Ramos (cell line): ENCODE data around the gene MAST1.
"Not testable (repeated sequence)": the region's sequence is repeated elsewhere in the genome, so short reads cannot be mapped to it uniquely, and the experiment has no call there.

ENCODE experiments used
- in situ Hi-C: fragments of 300-500 bp; cut with MboI; formaldehyde crosslinking; loops from one replicate; pipeline ENCODE4 v1.14.3; 2022; ENCODE audit warnings: low sequenced_read_pairs; ENCODE audit not compliant: unreplicated experiment

Gene MAST1

DNA sequence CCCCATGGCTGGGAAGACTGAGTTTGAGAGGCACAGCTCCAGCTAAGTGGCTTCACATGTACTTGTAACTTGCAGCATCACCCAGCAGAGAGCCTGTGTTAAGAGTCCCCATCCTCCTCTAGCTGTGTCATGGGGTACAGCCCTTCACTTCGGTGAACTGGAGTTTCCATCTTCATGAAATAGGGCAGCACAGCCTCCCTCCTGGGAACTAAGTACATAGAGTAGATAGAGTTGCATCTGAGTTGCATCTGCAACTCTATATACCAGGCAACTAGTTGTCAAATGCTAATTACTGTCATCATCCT, 37.9 kb upstream of the MAST1 start:
- in situ Hi-C loops: no loop called here

DNA sequence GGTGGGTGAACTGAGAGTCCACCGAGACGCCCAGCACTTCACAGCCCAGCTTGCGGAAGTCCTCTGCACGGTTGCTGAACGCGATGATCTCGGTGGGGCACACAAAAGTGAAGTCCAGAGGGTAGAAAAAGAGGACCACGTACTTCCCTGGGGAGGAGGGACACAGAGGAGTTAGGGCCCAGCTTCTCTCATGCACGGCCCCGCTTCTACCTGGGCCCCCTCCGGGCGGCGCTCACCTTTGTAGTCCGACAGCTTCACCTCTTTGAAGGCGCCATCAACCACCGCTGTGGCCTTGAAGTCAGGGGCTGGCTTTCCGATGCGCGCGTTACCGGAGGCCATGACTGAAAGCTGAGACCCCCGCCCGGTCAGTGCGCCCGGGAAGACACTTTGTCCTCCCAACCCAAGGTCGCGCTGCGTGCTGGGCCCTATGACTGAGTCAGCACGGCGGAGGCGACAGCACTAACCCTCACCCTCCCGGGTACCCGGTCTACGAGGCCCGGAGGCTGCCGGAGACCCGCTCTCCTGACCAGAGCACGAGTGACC, 37.3 kb upstream of the MAST1 start:
- in situ Hi-C loops: no loop called here

DNA sequence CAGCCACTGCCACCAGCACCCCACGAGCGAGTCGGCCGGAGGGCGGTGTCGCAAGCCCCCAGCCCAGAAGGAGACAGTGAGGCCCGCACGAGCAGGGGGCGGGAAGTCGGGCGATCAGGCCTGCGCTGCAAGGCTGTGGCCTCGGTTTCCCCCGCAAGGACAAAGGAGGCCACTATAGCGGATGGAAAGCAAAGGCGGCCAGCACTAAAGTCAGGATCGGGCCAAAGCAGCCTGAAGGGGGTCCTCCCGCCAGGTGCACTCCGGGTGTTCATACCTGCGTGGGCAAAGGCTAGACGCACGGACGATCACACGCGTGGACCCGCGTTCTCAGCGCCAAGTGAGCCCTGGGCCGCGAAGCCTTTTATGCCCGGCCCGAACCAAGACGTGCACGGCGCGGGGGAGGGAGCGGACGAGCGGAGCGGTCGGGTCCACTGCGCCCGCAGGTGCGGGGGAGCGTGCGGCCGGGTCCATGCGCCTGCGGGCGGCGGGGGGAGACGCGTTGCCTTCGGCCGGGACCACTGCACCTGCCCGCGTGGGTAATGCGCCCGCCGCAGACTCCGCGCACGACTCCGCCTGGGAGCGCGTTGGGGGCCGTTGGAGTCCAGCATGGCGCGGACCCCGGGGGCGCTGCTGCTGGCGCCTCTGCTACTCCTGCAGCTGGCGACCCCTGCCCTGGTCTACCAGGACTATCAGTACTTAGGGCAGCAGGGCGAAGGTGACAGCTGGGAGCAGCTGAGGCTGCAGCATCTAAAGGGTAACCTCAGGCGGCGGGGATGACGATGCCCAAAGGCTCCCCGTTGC, 36.6 kb upstream of the MAST1 start, which contains the start of the genes PRDX2 and THSD8:
Gene PRDX2, minus strand, starts transcription at position 335 of the 801 bp plus-strand sequence. CDS start 539 bp downstream, outside the sequence.
Gene THSD8, plus strand, starts transcription at position 604 of the 801 bp plus-strand sequence. Its CDS starts 3 bp downstream, at position 607.
- in situ Hi-C loops: no loop called here

DNA sequence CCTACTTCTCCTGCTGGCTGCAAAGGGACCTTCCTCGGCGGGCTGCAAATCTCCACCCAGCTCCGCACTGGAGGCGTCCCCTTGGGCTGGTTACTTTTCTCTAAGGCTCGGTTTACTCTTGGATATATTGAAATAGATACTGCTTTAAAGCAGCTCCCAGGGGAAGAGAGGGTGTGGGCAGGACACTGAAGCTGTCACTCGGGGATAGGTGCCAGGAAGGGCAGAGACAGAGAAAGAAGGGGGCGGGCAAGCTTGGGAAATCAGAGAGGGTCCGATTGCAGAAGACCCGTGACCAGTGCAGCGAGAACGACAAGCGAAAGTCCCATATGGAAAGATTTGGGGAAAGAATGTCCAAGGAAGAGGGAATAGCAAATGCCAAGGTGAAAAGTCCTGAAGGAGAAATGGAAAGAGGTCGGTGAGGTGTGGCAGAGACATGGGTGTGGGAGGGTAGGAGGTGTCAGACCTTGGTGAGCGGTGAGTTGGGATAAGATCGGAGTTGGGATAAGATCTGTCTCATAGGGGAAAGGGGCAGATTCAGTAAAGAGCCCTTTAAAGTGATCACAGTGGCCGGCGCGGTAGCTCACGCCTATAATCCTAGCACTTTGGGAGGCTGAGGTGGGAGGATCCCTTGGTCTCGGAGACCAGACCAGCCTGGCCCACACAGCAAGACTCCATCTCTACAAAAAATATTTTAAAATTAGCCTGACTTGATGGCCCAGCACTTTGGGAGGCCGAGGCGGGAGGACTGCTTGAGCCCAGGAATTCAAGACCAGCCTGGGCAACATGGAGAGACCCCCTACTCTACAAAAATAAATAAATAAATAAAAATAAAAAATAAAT, 35.8 kb upstream of the MAST1 start:
- in situ Hi-C loops: no loop called here

DNA sequence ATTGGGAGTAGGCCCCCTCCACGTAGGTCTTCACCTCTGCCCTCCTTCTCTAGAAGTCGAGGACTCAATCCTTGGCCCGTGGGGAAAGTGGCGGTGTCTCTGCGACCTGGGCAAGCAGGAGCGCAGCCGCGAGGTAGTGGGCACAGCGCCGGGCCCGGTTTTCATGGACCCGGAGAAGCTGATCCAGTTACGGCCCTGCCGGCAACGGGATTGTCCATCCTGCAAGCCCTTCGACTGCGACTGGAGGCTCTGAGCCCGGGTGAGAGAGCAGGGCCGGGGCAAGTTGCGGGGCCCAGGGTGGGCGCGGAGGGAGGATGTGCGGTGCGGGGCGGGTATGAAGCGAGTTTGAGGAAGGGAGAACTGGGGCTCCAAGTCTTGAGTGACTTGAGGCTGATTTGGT, 34.3 kb upstream of the MAST1 start:
- in situ Hi-C loops: no loop called here

DNA sequence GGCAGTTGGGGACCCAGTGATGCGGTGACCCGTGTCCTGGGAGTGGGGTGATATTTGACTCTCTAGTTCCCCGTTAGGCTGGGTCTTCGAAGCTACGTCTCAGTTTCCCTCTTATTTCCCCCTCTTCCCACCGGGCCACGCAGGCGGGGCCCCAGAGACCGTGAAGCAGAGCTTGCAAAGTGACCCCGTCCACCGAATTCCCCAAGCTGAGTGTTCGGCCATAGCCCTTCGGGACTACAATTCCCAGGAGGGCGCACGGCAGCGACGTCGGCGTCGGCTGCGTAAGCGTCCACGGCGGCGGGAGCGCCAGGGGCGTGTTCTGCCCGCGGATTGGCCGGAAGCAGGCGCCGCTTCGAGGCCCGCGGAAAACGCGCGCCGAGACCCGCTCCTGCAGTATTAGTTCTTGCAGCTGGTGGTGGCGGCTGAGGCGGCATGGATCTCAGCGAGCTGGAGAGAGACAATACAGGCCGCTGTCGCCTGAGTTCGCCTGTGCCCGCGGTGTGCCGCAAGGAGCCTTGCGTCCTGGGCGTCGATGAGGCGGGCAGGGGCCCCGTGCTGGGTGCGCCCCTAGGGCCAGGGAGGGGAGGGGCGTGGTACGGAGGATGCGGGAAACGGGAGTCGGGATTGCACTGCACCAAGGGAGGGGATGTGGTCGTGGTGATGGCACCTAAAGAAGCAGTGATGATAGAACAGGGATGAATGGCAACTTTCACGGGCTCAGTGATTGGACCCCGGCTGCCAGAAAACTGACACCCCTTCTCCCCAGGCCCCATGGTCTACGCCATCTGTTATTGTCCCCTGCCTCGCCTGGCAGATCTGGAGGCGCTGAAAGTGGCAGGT, 31.9 kb upstream of the MAST1 start, which contains the start of gene RNASEH2A:
Gene RNASEH2A, plus strand, starts transcription at position 343 of the 840 bp plus-strand sequence. Its CDS starts 90 bp downstream, at position 433.
- in situ Hi-C loops: no loop called here

DNA sequence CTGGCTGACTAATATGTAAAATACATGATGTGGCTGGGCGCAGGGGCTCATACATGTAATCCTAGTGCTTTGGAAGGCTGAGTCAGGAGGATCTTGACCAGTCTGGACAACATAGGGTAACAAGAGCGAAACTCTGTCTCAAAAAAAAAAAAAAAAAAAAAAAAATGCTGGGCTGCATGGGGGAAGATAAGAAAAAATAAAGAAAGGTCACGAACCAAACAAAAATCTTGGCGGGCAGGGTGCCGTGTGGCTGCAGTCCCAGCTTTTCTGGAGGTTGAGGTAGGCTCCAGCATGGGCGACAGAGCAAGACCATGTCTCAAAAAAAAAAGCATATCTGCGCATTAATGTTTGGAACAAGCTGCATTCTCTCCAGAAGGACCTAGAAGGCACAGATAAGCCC, 23.2 kb upstream of the MAST1 start:
- in situ Hi-C loops: no loop called here

DNA sequence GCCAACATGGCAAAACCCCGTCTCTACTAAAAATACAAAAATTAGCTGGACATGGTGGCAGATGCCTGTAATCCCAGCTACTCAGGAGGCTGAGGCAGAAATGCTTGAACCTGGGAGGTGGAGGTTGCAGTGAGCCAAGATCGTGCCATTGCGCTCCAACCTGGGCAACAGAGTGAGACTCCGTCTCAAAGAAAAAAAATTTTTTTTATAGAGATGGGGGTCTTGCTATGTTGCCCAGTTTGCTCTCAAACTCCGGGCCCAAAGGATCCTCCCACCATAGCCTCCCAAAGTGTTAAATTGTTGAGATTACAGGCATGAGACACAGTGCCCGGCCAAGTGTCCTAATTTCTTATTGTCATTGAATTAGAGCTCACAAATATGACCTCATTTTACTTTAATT, 21.1 kb upstream of the MAST1 start:
- in situ Hi-C loops: not testable (repeated sequence)

DNA sequence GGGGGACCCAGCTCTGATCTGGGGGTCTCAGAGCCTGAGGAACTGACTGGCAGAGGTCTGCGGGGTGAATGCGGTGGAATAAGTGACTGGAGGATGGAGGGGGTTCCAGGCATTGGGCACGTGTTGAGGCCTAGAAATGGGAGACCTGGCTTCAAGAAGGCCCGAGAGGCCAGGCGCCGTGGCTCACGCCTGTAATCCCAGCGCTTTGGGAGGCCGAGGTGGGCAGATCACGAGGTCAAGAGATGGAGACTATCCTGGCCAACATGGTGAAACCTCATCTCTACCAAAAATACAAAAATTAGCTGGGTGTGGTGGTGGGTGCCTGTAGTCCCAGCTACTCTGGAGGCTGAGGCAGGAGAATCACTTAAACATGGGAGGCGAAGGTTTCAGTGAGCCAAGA, 20.5 kb upstream of the MAST1 start:
- in situ Hi-C loops: not testable (repeated sequence)

DNA sequence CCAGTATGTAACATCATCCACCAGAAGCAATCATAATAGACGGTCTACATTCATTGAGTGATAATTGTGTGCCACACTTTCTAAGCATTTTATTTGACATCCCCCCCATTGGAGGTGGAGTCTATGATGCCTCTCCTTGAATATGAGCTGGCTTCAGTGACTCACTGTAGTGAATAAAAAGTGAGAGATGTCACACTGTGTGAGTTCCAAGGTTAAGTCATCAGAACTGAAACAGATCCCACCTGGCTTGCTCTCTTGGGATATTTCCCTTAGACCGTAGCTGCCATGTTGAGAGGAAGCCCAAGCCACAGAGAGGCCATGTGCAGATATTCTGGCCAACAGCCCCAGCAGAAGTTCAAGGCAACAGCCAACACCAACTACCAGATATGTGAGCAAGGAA, 16.6 kb upstream of the MAST1 start:
- in situ Hi-C loops: no loop called here

DNA sequence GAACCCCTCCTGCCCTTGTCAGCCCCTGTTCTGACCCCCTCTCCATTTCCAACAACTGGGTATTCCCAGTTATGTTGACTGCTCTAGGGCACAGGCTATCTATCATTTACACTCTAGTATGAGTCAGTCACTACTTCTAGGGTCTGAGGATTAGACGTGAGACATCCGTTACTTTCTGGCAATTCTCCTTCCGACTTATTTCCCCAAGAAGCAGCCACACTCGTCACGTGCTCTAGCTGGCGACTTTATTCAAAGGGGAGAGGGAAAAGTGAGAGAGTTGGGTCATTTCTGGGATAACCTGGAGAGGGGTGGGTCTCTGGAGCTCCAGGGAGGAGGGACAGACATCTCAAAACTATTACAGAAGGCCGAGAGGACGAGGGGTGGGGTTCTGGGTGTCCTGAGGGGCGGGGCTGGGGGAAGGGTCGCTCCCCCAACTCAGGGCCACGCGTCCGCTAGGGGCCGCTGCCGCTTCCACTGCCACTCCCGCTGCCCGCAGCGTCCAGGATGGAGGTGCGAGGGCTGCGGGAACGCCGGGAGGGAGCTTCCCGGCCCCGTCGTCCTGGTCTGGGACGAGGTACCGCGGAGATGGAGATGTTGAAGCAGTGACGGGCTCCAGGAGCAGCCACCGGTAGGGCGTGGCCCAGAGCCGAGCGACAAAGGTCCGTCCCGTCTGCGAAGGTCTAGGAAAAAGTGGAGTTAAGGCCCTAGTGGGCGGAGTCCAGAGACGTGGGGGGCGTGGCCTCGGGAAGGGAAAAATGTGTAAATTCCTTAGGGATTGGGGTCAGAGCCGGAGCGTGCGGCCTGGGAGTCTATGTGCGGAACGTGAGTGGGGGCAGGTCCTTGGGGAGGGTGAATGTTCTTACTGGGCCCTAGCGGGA, 12.8 kb upstream of the MAST1 start:
- in situ Hi-C loops: no loop called here

DNA sequence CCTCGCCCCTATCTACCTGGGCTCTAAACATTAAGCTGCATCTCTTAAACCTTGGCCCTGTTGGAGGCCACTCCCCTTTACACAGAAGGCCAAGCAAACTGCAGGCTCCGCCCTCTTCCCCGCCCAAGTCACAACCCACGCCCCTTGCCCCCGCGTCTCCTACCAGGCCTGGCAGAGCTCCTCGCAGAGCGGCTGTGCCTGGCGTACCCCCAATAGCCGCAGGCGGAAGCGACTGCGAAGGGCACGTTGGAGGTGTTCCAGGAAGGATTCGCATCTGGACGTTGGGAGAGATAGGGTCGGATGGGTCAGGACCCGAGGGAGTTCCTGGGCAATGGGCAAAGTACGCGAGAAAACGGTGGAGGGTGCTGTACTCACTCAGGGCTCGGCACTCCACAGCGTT, 9.8 kb upstream of the MAST1 start:
- in situ Hi-C loops: no loop called here

DNA sequence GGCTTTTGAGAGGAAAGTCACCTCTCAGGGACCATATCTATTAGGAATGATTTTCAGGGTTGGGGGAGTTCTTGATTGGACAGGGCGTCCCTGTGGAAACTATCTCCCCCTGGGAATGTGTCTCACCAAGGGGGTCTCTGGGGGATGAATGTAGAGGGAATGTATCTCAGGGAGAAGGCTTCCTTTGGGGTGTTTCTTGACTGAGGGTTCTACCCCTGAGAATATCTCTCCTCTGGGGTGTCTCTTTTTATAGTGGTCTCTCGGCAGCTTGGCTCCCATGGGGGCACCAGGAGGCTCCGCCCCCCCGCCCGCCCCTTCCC, 4.9 kb upstream of the MAST1 start:
- in situ Hi-C loops: no loop called here

DNA sequence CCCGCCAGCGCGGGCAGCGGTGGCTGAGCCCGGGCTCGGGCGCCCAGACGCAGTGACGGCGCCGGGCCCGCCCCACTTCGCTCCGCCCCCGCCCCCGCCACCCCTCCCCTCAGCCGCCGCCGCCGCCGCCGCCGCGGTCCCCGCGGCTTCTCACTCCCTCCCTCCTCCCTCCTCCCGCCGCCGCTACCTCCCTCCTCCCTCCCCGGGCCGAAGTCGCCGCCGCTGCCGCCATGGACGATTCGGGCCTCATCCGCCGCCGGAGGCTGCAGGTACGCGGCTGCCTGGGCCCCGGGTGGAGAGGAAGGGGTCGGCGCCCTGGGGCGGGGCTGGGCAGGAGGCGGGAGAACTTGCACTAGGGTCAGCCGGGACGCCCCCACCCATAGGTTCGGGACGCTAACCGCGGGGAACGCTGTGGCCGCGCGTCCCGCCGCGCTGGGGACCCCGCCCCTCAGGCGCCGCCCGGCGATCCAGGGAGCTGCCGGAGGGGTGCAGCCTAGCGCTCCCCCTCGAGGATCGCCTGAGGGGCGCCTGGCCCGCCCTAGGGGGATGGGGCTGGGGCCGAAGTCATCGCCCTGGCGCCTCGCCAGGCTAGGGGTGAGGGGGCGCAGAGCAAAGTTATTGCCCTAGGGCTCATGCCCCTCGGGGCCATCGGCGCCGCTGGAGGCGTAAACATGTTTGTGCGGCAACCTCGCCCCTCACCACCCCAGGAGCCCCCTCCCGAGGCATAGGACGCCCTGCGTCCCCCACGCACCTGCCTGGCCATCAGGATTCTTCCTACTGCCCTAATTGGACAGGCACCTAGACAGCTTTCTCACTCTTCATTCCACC, 4.4 kb upstream of the MAST1 start:
- in situ Hi-C loops: no loop called here

DNA sequence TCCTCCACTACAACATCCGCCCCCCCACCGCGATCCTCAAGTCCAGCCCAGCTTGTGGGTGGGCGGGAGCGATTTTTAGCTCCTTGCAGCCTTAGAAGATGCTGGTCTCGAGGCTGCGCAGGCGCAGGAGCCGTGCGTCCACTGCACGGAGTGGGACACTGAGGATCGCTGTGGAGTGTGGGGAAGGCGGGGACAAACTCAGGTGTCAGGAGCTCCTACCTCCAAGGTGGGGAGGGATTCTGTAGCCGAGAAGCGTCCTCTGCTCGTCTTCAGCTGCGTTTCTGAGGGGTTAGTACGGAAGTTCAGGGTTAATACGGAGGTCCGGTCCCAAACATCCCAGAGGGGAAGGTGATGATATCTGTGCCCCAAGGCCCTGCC, 3.8 kb upstream of the MAST1 start, which contains the start of gene RTBDN:
Gene RTBDN, minus strand, starts transcription at position 14 of the 378 bp plus-strand sequence. CDS start 4,600 bp downstream, outside the sequence.
- in situ Hi-C loops: no loop called here

DNA sequence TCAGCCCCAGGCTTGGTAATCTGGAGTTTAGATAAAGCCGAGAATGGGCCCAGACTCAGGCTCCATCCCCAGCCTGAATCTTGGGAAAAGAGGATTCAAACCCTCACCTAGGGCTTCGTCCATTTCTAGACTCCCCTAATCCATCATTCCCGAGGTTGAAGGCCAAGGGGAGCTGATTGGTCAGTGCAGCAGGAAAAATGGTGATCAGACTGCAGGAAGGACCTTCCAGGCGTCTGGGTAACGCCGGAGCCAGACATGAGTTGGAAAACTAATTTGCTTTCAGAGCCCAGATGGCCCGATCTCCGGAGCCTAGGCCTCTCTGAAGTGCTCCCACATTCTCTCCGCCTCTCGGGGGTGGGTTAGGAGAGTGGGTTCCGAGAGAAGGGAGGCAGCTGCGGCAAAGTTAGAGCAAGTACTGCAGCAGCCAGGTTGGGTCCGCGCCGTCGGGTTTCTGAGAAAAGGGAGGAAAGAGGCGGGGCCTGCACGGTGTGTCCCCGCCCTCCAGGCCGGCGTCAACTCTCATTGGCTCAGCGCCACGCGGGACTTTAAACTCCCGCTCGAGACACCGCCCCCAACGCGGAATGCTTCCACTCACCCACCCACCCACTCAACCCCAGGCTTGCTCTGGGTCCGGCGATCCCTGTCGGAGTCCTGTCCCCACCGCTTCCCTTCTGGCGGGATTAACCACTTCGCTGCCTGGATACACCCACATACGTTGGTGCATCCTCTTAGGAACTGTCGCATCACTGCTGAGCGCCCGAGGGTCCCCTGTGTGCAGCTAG, 3.1 kb upstream of the MAST1 start:
- in situ Hi-C loops: no loop called here

DNA sequence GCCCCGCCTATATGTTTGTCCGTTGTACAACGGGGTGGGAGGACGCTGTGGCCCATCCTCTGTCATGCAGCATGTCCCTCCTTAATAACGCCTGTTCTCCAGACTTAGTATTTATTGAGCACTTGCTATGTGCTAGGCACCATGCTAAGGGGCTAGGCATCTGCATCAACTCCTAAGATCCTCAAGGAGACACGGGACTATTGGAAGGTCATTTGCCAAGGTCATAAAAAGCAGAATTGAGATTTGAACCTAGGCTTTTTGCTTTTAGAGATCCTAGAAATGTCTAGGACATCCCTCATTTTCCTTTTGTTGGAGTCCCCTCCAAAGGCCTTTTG, 1.8 kb upstream of the MAST1 start:
- in situ Hi-C loops: no loop called here

DNA sequence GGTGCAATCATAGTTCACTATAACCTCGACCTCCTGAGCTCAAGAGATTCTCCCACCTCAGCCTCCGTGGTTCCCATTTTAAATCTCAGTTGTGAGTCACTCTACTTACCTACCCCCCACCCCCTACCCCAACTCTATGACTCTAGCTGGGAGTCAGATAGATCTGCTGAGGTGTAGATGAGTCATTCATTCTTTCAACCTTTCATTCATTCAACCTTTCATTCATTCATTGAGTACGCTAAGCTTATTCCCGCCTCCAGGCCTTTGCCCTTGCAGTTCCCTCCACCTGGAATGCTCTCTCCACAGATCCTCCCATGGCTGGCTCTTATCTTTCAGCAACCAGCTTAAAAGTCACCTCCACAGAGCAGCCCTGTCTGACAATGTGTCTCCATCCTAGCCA, 1.1 kb upstream of the MAST1 start:
- in situ Hi-C loops: no loop called here
